Neutrophil (primary cell): ENCODE measurements around the gene MXD1.
"Not testable (repeated sequence)": the region's sequence is repeated elsewhere in the genome, so short reads cannot be mapped to it uniquely, and the experiment has no call there.

Experiments
- H3K27ac ChIP-seq: fragments of 200-600 bp; sonication (generic); 2 replicates; pipeline ENCODE4 v1.5.1; 2016; ENCODE audit warnings: mild to moderate bottlenecking, moderate library complexity
- H3K27me3 ChIP-seq: fragments of 200-600 bp; sonication (generic); 2 replicates; pipeline ENCODE4 v1.6.0; 2016; ENCODE audit warnings: mild to moderate bottlenecking
- H3K36me3 ChIP-seq: fragments of 200-600 bp; sonication (generic); 2 replicates; pipeline ENCODE4 v1.5.1; 2017
- H3K4me1 ChIP-seq, 2 experiments: fragments of 200-600 bp in 1 of 2; sonication (generic) in 1 of 2; 1 replicate in 1 of 2; 2 replicates in 1 of 2; pipeline versions ENCODE4 v1.5.1 to v1.6.1; 2013 to 2016; ENCODE audit warnings: low read depth in 1 of 2, low read length in 1 of 2, mild to moderate bottlenecking in 1 of 2, moderate library complexity in 1 of 2; ENCODE audit not compliant: control insufficient read depth in 1 of 2, insufficient read depth in 1 of 2
- H3K4me3 ChIP-seq, 2 experiments: fragments of 200-600 bp in 1 of 2; sonication (generic) in 1 of 2; 1 replicate in 1 of 2; 2 replicates in 1 of 2; pipeline ENCODE4 v1.5.1; 2013 to 2016; ENCODE audit warnings: low read depth in 1 of 2, low read length in 1 of 2, mild to moderate bottlenecking in 1 of 2, moderate library complexity in 1 of 2
- H3K9me3 ChIP-seq: fragments of 200-600 bp; sonication (generic); 2 replicates; pipeline ENCODE4 v1.5.1; 2016
- TF ChIP-seq, protein P1 (sequence below): fragments of 200-600 bp; sonication (generic); IDR thresholded peaks from 2 replicates; pipeline ENCODE4 v1.5.1; 2016; ENCODE audit warnings: antibody characterized with exemption

MXD1 gene

DNA sequence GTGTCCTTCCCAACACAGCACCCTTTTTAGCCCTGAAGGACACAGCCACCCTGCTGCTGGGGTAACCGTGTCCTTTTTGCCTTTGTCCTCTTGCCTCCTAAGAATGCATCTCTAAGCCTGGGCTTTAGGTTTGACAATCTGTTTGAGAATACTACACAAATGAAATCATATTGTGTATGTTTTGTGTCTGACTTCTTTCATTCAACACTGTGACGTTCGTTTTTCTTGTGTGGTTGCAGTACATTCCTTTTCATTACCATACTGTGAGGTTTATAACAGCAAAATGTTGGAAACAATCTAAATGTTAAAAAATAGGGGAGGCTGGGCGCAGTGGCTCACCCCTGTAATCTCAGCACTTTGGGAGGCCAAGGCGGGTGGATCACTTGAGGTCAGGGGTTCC is 35.3 kb downstream of the MXD1 start:
- Histone ChIP-seq H3K36me3 (no peaks in the 10 kb centered on the region), H3K27ac (peak overlapping the region; percentile 99), H3K4me3 (no peak overlapping the region), H3K27me3 (no peaks in the 10 kb centered on the region), H3K9me3 (no peaks in the 10 kb centered on the region), H3K4me1 (peaks cover 91 to 97% of the 10 kb centered on the region in 2 experiments)
- TF ChIP-seq, protein P1, sequence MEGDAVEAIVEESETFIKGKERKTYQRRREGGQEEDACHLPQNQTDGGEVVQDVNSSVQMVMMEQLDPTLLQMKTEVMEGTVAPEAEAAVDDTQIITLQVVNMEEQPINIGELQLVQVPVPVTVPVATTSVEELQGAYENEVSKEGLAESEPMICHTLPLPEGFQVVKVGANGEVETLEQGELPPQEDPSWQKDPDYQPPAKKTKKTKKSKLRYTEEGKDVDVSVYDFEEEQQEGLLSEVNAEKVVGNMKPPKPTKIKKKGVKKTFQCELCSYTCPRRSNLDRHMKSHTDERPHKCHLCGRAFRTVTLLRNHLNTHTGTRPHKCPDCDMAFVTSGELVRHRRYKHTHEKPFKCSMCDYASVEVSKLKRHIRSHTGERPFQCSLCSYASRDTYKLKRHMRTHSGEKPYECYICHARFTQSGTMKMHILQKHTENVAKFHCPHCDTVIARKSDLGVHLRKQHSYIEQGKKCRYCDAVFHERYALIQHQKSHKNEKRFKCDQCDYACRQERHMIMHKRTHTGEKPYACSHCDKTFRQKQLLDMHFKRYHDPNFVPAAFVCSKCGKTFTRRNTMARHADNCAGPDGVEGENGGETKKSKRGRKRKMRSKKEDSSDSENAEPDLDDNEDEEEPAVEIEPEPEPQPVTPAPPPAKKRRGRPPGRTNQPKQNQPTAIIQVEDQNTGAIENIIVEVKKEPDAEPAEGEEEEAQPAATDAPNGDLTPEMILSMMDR = no peak

DNA sequence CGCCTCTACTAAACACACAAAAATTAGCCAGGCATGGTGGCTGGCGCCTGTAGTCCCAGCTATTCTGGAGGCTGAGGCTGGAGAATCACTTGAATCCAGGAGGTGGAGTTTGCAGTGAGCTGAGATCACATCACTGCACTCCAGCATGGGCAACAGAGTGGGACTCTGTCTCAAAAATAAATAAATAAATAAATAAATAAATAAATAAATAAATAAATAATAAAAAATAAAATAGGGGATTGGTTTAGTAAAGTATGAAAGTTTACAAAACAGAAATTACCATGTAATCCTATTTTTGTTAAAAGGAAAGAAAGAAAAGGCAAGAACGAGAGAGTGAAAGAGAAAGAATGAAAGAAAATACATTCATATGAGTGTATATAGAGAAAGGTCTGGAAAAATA is 35.8 kb downstream of the MXD1 start:
- H3K27me3 ChIP-seq, H3K4me3 ChIP-seq, H3K36me3 ChIP-seq, H3K9me3 ChIP-seq: not testable (repeated sequence)
- Histone ChIP-seq H3K4me1 (peaks cover 91 to 97% of the 10 kb centered on the region in 2 experiments), H3K27ac (peak overlapping the region; percentile 99)

DNA sequence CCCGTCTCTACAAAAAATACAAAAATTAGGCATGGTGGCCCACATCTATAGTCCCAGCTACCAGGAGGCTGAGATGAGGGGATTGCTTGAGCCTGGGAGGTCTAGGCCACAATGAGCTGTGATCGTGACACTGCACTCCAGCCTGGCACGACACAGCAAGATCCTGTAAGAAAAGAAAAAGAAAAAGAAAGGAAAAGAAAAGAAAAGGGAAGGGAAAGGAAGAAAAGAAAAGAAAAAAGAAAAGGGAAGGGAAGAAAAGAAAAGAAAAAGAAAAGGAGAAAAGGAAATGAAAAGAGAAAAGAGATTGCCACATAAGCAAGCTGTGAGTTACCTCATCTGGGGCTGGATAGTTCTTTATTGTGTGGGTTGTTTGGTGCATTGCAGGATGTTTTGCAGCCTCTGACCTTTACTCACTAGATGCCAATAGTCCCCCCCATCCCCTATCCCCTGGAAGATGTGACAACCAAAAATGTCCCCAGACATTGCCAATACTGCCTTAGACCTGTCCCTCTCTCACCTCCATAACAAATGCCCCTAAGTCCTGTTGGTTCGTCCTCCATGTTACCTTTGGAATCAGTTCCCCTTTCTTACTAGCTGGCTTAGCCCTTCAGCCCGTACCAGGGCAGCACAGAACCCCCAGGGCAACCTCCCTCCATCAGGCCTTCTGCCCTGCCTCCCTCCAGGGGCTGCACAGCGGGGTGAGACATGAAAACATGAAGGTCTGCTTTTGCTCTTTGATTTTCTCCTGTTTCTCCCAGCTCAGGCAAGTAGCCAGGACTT is 37.6 kb downstream of the MXD1 start:
- TF ChIP-seq, protein P1 = peak; percentile 6
- H3K4me3 ChIP-seq = peak overlapping the region; percentile 2 to 38
- peak overlapping the region; percentile 95 for H3K27ac ChIP-seq
- H3K4me1 ChIP-seq = peaks cover 91 to 97% of the 10 kb centered on the region in 2 experiments
- H3K27me3 ChIP-seq = no peaks in the 10 kb centered on the region
- no peaks in the 10 kb centered on the region for H3K9me3 ChIP-seq
- no peaks in the 10 kb centered on the region for H3K36me3 ChIP-seq

DNA sequence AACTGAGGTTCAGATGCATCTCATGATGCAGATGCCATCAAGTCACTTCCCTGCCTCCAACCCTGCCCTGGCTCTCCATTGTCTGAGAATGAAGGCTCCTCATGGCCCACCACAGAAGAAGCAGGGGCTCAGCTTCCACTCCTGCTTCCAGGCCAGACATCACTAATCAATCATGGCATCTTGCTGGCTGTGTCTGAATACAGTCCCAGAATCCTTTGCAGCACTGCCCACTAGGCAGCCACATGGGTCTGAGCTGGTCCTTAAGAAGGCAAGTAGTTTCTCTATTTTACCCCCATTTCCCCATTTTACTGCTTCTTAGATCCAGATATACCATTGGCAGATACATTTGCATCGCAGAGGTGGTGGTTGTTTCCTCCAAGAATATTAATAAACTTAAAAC is 39.2 kb downstream of the MXD1 start:
- H3K27me3 ChIP-seq = no peaks in the 10 kb centered on the region
- H3K9me3 ChIP-seq = no peaks in the 10 kb centered on the region
- TF ChIP-seq, protein P1 = no peak
- peaks cover 83 to 91% of the 10 kb centered on the region in 2 experiments for H3K4me1 ChIP-seq
- peak overlapping the region; percentile 95 for H3K27ac ChIP-seq
- H3K4me3 ChIP-seq = no peak overlapping the region
- H3K36me3 ChIP-seq = no peaks in the 10 kb centered on the region

DNA sequence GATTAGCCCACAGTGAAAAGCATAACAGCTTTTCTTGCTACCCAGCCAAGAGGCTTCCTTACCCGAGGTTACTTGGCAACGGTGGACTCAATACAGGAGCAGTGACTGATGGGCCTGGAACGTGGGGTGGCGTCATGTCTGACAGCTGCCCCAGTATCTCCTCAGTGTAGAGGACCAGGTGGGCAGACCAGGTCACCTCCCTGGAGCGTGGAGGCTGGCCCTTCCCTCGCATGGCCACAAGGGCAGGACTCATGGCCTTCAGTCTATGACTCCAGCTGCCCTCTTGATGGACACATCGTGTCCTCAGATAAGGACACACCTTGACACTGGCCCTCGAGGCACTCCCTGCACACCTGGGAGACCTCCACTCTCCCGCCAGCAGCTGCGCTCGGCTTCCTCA is 40.1 kb downstream of the MXD1 start:
- Histone ChIP-seq H3K4me1 (peaks cover 74 to 82% of the 10 kb centered on the region in 2 experiments), H3K27me3 (no peaks in the 10 kb centered on the region), H3K27ac (peak overlapping the region; percentile 95), H3K36me3 (no peaks in the 10 kb centered on the region), H3K9me3 (no peaks in the 10 kb centered on the region), H3K4me3 (no peak overlapping the region)
- TF ChIP-seq, protein P1 = no peak

DNA sequence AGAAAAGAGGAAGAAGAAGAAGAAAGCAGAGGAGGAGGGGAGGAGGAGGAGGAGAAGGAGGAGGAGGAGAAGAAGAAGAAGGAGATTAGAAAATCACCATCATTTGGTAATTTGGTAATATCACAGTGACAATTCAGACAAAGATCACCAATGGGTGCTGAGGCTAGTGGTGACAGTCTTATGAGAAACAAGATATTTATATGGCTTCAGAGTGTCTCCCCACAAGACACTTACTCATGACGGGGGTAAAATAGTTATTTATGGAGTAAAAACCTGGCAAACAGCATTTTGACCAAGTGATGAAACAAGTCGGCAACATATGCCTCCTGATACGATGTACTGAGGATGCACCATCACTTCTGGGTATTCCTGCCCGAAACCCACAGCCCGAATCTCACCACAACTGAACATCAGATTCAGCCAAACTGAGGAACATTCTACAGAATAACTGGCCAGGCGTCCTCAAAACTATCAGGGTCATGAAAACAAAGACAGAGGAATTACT is 41.6 kb downstream of the MXD1 start:
- TF ChIP-seq, protein P1 = no peak
- Histone ChIP-seq H3K36me3 (no peaks in the 10 kb centered on the region), H3K4me1 (peaks cover 79 to 85% of the 10 kb centered on the region in 2 experiments), H3K4me3 (peak overlapping the region in 1 of 2 experiments; percentile 20), H3K27me3 (no peaks in the 10 kb centered on the region), H3K9me3 (no peaks in the 10 kb centered on the region), H3K27ac (peak overlapping the region; percentile 95)
